Mesothelial cell of epicardium (in vitro differentiated cells): Measurements from ENCODE around the gene HECW1. TPM values are rescaled to one million over a fixed set of nuclear protein-coding genes. Genes with fewer than 3 reads are reported as not detected.
A peak's percentile ranks its signal among the peaks of the same experiment; 100 is the strongest.

Experiments used
- DNase-seq, 2 experiments: peaks; one replicate each; pipeline ENCODE4 v3.0.0; 2021; ENCODE audit warnings: low spot score in 2 of 2; ENCODE audit not compliant: unreplicated experiment in 2 of 2
- H3K27ac Mint-ChIP-seq: 2 replicates; pipeline ENCODE4 v1.8.0; 2021; ENCODE audit warnings: mixed read lengths
- H3K27me3 Mint-ChIP-seq: 2 replicates; pipeline ENCODE4 v1.8.0; 2021; ENCODE audit warnings: low read depth, mixed read lengths
- H3K36me3 Mint-ChIP-seq: 2 replicates; pipeline ENCODE4 v1.8.0; 2021; ENCODE audit warnings: mixed read lengths
- H3K4me1 Mint-ChIP-seq: 2 replicates; pipeline ENCODE4 v1.8.0; 2021; ENCODE audit warnings: mixed read lengths
- H3K4me3 Mint-ChIP-seq: 2 replicates; pipeline ENCODE4 v1.8.0; 2021; ENCODE audit warnings: mild to moderate bottlenecking, moderate library complexity, mixed read lengths
- H3K9me3 Mint-ChIP-seq: 2 replicates; pipeline ENCODE4 v1.8.0; 2021; ENCODE audit warnings: mixed read lengths
- total RNA-seq: library from RNA; stranded (reverse); gene quantifications from 3 replicates; pipeline ENCODE4 v1.2.1, GENCODE V29; 2021
- TF ChIP-seq, protein P1 (sequence below): fragments of 200-600 bp; sonication (generic); IDR thresholded peaks from one replicate; pipeline ENCODE4 v1.5.0; 2021; ENCODE audit warnings: antibody characterized with exemption; ENCODE audit not compliant: unreplicated experiment

HECW1 gene
- total RNA-seq, 1 donor from 2014 or later: 1.4 TPM

GRCh38 chr7:43406961-43407360 is 294.5 kb downstream of the HECW1 start:
- no peak overlapping the region for H3K4me3 Mint-ChIP-seq

GRCh38 chr7:43408981-43409380 is 296.5 kb downstream of the HECW1 start:
- Mint-ChIP-seq H3K27ac (peak overlapping the region; percentile 14), H3K4me1 (peaks cover 26% of the 10 kb centered on the region), H3K9me3 (no peaks in the 10 kb centered on the region), H3K27me3 (peaks cover 14% of the 10 kb centered on the region), H3K4me3 (no peak overlapping the region), H3K36me3 (no peaks in the 10 kb centered on the region)
- no peak for DNase-seq
- TF ChIP-seq, protein P1, sequence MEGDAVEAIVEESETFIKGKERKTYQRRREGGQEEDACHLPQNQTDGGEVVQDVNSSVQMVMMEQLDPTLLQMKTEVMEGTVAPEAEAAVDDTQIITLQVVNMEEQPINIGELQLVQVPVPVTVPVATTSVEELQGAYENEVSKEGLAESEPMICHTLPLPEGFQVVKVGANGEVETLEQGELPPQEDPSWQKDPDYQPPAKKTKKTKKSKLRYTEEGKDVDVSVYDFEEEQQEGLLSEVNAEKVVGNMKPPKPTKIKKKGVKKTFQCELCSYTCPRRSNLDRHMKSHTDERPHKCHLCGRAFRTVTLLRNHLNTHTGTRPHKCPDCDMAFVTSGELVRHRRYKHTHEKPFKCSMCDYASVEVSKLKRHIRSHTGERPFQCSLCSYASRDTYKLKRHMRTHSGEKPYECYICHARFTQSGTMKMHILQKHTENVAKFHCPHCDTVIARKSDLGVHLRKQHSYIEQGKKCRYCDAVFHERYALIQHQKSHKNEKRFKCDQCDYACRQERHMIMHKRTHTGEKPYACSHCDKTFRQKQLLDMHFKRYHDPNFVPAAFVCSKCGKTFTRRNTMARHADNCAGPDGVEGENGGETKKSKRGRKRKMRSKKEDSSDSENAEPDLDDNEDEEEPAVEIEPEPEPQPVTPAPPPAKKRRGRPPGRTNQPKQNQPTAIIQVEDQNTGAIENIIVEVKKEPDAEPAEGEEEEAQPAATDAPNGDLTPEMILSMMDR: no peak

More at GRCh38 chr7:43406961-43407360, 294.5 kb downstream of the HECW1 start:
- no peak overlapping the region for H3K27ac Mint-ChIP-seq
- DNase-seq: no peak
- H3K4me1 Mint-ChIP-seq: peaks cover 26% of the 10 kb centered on the region
- TF ChIP-seq, protein P1: no peak
- H3K9me3 Mint-ChIP-seq: no peaks in the 10 kb centered on the region
- H3K36me3 Mint-ChIP-seq: no peaks in the 10 kb centered on the region
- peaks cover 31% of the 10 kb centered on the region for H3K27me3 Mint-ChIP-seq

DNA sequence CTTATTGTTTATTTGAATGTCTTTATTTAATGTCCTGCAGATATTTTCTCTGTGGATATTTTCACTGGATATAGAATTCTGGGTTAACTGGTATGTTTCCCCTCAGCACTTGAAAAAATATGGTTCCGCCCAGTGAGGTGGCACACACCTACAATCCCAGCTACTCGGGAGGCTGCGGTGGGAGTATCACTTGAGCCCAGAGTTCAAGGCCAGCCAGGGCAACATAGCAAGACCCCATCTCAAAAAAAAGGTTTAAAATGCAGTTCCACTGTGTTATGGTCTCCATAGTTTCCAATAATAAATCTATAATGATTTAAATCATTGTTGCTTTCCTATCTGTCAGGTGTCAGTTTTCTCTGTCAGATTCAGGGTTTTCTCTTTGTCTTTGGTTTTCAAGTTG is 305.0 kb downstream of the HECW1 start:
- H3K36me3 Mint-ChIP-seq: peaks cover 2% of the 10 kb centered on the region
- TF ChIP-seq, protein P1: no peak
- peaks cover 19% of the 10 kb centered on the region for H3K9me3 Mint-ChIP-seq
- no peaks in the 10 kb centered on the region for H3K27me3 Mint-ChIP-seq
- no peak overlapping the region for H3K27ac Mint-ChIP-seq
- DNase-seq: no peak
- no peaks in the 10 kb centered on the region for H3K4me1 Mint-ChIP-seq
- no peak overlapping the region for H3K4me3 Mint-ChIP-seq

- H3K9me3 Mint-ChIP-seq: peaks cover 17% of the 10 kb centered on the region
Observed at GRCh38 chr7:43430411-43430810, 318.0 kb downstream of the HECW1 start.

DNA sequence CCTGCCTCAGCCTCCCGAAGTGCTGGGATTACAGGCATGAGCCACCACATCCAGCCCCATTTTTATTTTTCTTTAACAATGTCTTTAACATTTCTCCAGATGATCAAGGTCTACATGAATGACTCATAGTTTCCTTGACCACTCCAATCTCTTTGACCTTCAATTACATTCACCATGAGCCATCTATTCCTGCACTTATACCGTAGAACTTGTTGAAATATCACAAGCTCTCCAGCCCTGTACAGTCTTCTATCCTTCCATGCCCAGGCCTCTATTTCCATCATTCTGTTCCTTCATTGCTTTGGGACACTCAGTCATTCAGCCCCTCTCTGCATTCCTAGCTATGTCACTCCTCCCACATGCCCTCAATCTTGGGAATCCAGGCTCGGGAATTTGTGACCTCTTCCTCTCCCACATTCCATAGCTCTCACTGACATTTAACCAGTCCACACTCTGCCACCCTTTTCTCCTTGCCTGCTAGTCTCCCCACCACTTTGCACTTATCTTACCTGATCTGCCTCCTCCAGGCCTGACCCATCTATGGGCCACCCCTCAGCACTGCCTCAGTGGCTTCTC is 318.7 kb downstream of the HECW1 start:
- H3K4me3 Mint-ChIP-seq: no peak overlapping the region
- TF ChIP-seq, protein P1: no peak
- H3K9me3 Mint-ChIP-seq: peaks cover 17% of the 10 kb centered on the region
- H3K4me1 Mint-ChIP-seq: peaks cover 9% of the 10 kb centered on the region
- no peaks in the 10 kb centered on the region for H3K27me3 Mint-ChIP-seq
- no peak for DNase-seq
- no peak overlapping the region for H3K27ac Mint-ChIP-seq
- H3K36me3 Mint-ChIP-seq: no peaks in the 10 kb centered on the region

More at GRCh38 chr7:43430411-43430810, 318.0 kb downstream of the HECW1 start:
- no peak for DNase-seq
- TF ChIP-seq, protein P1: no peak
- H3K4me3 Mint-ChIP-seq: no peak overlapping the region
- H3K4me1 Mint-ChIP-seq: peaks cover 9% of the 10 kb centered on the region
- no peaks in the 10 kb centered on the region for H3K27me3 Mint-ChIP-seq
- no peak overlapping the region for H3K27ac Mint-ChIP-seq
- H3K36me3 Mint-ChIP-seq: no peaks in the 10 kb centered on the region
